Esophagus squamous epithelium (tissue), 4 donors: ENCODE results near the gene LRRN2.

Experiments
- POLR2A ChIP-seq, 4 donors: fragments of 450-650 bp; IDR thresholded peaks; one replicate each; pipeline ENCODE4 v1.6.1; 2017; ENCODE audit warnings: antibody characterized with exemption in 4 of 4, mild to moderate bottlenecking in 4 of 4, moderate library complexity in 3 of 4
- TF ChIP-seq, protein P1 (sequence below), 6 experiments: fragments of 450-650 bp in 4 of 6; fragments of 200-600 bp in 2 of 6; sonication (generic) in 2 of 6; IDR thresholded peaks; one replicate each; pipeline ENCODE4 v1.5.1; 2016 to 2019; ENCODE audit warnings: antibody characterized with exemption in 6 of 6, mild to moderate bottlenecking in 4 of 6, moderate library complexity in 4 of 6

DNA sequence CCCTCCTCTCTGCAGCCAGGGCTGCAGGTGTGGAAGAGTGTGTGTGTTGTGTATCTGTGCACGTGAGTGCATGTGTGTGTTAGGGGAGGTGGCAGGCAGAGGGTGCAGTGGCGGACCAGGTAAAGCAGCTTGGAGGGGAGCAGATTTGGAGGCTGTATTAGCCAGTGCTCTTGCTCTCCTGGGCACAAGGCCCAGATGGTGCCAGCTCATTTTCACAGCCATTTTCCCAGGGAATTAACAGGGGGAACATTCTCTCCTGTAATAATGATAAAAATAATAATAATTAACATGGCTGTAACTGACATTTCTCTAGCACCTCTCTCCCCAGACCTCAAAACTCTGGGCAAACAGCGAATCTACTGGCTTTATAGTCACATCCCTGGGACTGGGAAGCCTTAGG, 43.6 kb downstream of the LRRN2 start:
- TF ChIP-seq, protein P1, sequence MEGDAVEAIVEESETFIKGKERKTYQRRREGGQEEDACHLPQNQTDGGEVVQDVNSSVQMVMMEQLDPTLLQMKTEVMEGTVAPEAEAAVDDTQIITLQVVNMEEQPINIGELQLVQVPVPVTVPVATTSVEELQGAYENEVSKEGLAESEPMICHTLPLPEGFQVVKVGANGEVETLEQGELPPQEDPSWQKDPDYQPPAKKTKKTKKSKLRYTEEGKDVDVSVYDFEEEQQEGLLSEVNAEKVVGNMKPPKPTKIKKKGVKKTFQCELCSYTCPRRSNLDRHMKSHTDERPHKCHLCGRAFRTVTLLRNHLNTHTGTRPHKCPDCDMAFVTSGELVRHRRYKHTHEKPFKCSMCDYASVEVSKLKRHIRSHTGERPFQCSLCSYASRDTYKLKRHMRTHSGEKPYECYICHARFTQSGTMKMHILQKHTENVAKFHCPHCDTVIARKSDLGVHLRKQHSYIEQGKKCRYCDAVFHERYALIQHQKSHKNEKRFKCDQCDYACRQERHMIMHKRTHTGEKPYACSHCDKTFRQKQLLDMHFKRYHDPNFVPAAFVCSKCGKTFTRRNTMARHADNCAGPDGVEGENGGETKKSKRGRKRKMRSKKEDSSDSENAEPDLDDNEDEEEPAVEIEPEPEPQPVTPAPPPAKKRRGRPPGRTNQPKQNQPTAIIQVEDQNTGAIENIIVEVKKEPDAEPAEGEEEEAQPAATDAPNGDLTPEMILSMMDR (IDR thresholded peaks at IDR 0.05): no peak
- no peak for TF ChIP-seq POLR2A (IDR thresholded peaks at IDR 0.05)
